Head of caudate nucleus (tissue), 42 donors: Measurements from ENCODE around the gene DCHS1.

Source experiments
- DNase-seq, 42 donors: peaks; one replicate each; pipeline versions ENCODE4 v3.0.0 to v3.0.0-alpha.2; 2020 to 2021; ENCODE audit warnings: mixed read lengths in 7 of 42
- intact Hi-C: fragments of 100-400 bp; cut with DNase I; formaldehyde crosslinking; loops from one replicate; pipeline ENCODE4 v1.15.0; 2022

Gene DCHS1

DNA sequence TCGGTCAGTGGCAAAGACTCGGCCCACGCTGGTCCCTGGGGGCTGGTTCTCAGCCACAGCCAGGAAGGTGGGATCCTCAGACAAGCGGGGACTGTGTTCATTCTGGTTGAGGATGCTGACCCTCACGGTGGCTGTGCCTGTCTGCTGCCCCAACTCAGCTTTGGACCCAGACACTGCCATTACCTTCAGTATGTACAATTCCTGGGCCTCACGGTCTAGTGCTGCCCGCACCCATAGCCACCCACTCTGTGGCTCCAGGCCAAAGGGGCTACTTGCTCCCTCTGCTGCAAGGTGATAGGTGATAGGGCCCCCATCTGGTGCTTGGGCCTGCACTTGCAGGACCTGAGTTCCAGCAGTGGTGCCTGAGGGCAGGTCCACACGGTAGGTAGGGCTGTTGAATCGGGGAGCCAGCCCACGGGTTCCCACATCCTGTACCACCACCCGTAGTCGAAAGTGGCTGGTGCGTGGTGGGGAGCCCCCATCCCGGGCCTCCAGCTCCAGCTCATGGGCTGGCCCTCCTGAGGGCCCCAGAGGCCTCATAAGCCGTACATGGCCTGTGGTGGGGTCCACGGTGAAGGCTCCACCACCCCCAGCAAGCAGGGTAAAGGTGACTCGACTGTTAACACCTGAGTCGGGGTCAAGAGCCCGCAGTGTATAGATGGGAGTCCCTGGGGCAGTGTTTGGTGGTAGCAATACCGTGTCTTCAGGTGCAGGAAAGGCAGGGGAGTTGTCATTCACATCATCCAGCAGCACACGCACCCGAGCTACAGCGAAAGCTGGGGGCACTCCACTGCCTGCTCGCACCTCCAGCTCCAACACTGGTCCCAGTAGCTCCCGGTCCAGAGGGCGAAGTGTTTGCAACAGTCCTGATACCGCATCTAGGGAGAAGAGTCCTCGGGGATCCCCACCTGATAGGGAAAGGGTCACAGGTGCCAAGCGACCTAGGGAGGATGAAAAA, 23.2 kb downstream of the DCHS1 start:
- DNase-seq: no peak
- intact Hi-C loops: no loop called here

- DNase-seq: no peak
- intact Hi-C loops: no loop called here
Observed at GRCh38 chr11:6631361-6631890, 24.2 kb downstream of the DCHS1 start.

DNA sequence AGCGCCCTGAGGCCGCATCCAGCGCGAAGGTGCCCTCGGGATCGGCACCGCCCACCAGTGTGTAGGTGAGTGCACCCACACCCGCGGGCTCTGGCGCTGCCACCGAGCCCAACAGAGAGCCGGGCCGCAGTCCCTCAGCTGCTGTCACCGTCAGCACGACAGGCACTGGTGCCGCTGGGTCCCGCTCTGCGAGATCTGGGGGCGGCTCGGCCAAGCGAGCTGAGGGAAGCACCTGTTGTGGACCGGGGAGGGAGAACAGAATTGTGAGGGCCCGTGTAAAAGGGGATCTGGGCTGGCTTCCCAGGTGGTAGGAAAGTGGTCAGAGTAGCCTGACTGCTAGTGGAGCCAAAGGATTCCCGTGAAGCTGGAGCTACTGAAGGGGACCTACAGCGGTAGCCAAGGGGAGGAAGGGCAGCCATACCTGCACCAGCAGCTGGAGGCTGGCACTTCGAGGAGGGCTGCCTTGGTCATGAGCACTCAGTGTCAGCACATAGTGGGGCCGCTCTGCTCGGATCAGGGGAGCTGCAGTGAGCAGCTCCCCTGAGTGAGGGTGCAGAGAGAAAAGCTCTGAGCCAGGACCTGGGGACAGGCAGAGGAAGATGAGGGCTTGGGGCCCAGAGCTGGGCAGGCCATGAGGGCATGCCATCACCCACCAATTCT, 24.8 kb downstream of the DCHS1 start:
- DNase-seq: peak in 1 of 42 donors; percentile 7
- intact Hi-C loops: no loop called here

GRCh38 chr11:6629892-6630631, 25.5 kb downstream of the DCHS1 start:
- DNase-seq: peak in 24 of 42 donors; percentile 16 to 70 (median 50)
- intact Hi-C loops: no loop called here

- intact Hi-C loops: no loop called here
- DNase-seq: no peak
Observed at GRCh38 chr11:6629573-6629891, 26.1 kb downstream of the DCHS1 start.

- intact Hi-C loops: no loop called here
- no peak for DNase-seq
Observed at GRCh38 chr11:6628526-6628925, 27.1 kb downstream of the DCHS1 start.

- intact Hi-C loops: no loop called here
- no peak for DNase-seq
Observed at GRCh38 chr11:6627762-6628241, 27.8 kb downstream of the DCHS1 start.

- peak in 38 of 42 donors; percentile 28 to 83 (median 59) for DNase-seq
- intact Hi-C loops: no loop called here
Observed at GRCh38 chr11:6626971-6627761, 28.4 kb downstream of the DCHS1 start.

- DNase-seq: no peak
- intact Hi-C loops: no loop called here
Observed at GRCh38 chr11:6625832-6626420, 29.7 kb downstream of the DCHS1 start.

GRCh38 chr11:6625156-6625831, 30.3 kb downstream of the DCHS1 start:
- DNase-seq: peak in 1 of 42 donors; percentile 18

GRCh38 chr11:6623391-6624363, 31.9 kb downstream of the DCHS1 start:
- intact Hi-C loops: no loop called here
- no peak for DNase-seq

More at GRCh38 chr11:6625156-6625831, 30.3 kb downstream of the DCHS1 start:
- intact Hi-C loops: no loop called here

DNA sequence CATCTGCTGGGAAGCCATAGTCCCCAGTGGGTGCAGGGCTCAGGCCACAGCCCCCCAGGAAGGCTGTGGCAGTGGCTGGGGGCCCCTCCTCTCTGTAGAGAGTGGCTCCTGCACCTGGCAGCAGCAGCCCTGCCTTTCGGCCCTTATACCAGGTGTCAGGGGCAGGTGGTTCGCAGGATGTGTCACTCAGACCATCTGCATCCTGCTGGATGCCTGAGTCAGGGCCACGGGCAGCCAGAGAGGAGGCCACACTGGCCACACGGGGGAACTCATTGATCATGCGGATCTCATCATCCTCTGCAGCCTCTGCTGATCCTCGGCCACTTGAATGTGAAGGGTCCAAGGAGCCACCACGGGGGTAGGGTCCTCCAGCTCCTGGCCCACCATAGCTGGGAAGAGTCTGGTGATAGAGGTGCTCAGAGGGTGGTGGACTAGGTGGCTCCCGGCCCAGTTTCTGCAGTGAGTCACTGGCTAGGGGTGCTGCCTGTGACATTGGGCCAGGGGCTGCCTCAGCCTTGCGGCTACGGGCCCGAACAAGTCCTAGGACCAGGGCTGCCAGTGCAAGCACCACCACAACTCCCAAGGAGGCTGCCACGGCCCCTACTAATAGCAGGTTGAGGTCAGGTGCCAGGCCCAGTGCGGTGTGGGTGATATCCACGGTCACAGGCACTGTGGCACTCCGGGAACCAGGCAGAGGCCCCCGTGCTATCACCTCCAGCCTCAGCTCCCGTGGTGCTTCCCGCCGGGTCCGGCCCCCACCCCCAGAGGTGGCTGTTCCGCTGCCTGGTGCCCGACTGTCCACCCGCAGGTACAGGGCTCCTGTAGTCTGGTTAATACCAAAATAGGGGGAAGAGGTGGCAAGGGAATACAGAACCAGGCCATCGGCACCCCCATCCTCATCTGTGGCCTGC, 33.1 kb downstream of the DCHS1 start:
- no peak for DNase-seq
- intact Hi-C loops: no loop called here

GRCh38 chr11:6621711-6622211, 33.8 kb downstream of the DCHS1 start:
- DNase-seq: no peak
- intact Hi-C loops: no loop called here

DNA sequence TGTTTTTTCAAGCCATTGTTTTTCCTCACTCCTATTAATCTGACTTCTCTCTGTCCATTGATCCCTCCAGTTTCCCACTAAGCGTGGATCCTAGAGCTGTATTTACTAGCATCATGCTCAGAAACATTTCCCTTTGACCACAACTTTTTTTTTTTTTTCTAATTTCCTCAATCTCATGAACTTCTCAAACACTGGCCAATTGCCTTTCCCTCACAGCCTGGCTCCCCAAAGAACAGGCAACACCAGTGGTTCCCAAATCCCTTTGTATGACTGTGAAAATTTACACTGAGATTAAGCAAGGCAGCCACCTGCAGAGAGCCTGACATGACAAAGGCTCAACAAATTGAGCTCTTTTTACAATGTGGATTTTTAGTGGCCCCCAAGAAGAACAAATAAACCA, 35.0 kb downstream of the DCHS1 start:
- intact Hi-C loops: no loop called here
- no peak for DNase-seq

DNA sequence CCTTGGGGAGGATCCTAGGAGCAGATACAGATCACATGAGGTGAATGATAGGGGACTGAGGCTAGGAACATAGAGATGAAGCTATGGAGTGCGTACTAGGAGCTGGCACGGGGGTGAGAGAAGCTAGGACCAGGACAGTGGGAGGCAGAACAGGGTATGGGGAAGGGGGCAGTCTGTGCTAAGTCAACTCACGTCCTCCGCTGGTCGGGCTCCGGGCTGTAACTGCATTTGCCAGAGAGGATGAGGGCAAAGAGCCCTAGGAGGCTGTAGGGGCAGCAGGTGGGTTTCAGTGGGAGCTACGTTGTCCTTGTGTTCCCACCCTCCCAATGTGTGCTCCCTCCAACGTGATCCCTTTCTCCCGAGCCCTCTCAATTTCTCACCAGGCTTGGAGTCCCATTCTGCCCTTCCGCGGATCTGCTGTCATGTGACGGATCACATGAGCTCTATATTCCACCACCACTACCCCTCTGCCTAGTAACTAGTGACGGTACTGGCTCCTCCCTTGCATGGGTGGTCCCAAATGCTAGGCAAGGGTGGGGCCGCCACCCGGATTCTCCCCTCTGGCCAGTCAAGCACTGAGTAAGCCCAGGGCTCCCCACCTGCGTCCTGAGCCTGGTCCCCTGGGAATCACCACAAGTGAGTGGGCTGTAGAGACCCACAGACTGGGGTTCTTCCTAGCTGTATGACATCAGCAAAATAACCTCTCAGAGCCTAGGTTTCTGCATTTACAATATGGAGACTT, 36.4 kb downstream of the DCHS1 start, which contains the start of gene TPP1:
Gene TPP1 (minus strand): TSS at position 419 of the 742 bp plus-strand sequence. CDS start 22 bp downstream, at position 397.
- DNase-seq: peak; percentile 88 to 99 (median 97)
- intact Hi-C loops: no loop called here
